OCI-LY1 (cell line): ENCODE results near the gene HHIPL1.
"Not testable (repeated sequence)": the region's sequence is repeated elsewhere in the genome, so short reads cannot be mapped to it uniquely, and the experiment has no call there.

Experiments
- H2AFZ ChIP-seq: fragments of 200-600 bp; sonication (generic), shearing (Covaris generic); 2 replicates; pipeline ENCODE4 v1.6.0; 2014; ENCODE audit warnings: antibody characterized with exemption, mild to moderate bottlenecking, low read length
- H3F3A ChIP-seq: fragments of 200-600 bp; sonication (generic), shearing (Covaris generic); 2 replicates; pipeline ENCODE4 v1.6.0; 2014; ENCODE audit warnings: mild to moderate bottlenecking, antibody characterized with exemption, low read length, moderate library complexity; ENCODE audit not compliant: insufficient read depth
- H3K27ac ChIP-seq: fragments of 200-600 bp; sonication (generic); 2 replicates; pipeline ENCODE4 v1.5.1; 2014; ENCODE audit warnings: low read length, mixed run types, mild to moderate bottlenecking, low read depth; ENCODE audit not compliant: poor library complexity, severe bottlenecking
- H3K27me3 ChIP-seq: fragments of 200-600 bp; sonication (generic); 2 replicates; pipeline ENCODE4 v1.6.0; 2014; ENCODE audit warnings: antibody characterized with exemption, mild to moderate bottlenecking, low read length, moderate library complexity; ENCODE audit not compliant: insufficient read depth
- H3K36me3 ChIP-seq: fragments of 200-600 bp; sonication (generic); 2 replicates; pipeline ENCODE4 v1.6.1; 2014; ENCODE audit warnings: mild to moderate bottlenecking, antibody characterized with exemption, low read length, moderate library complexity, mixed read lengths; ENCODE audit not compliant: insufficient read depth
- H3K4me1 ChIP-seq: fragments of 200-600 bp; sonication (generic); 2 replicates; pipeline ENCODE4 v1.5.1; 2014; ENCODE audit warnings: mild to moderate bottlenecking, low read length, moderate library complexity; ENCODE audit not compliant: insufficient read depth, severe bottlenecking
- H3K4me2 ChIP-seq: fragments of 200-600 bp; sonication (generic), shearing (Covaris generic); 2 replicates; pipeline ENCODE4 v1.6.1; 2014; ENCODE audit warnings: low read length
- H3K4me3 ChIP-seq: fragments of 200-600 bp; sonication (generic); 2 replicates; pipeline ENCODE4 v1.5.1; 2014; ENCODE audit warnings: low read length, low read depth, mild to moderate bottlenecking, mixed read lengths; ENCODE audit not compliant: poor library complexity, severe bottlenecking
- H3K79me2 ChIP-seq: fragments of 200-600 bp; shearing (Covaris generic); 2 replicates; pipeline ENCODE4 v1.6.1; 2016; ENCODE audit warnings: mixed run types, low read length, mixed read lengths; ENCODE audit not compliant: insufficient read depth
- H3K9ac ChIP-seq: fragments of 200-600 bp; sonication (generic), shearing (Covaris generic); 2 replicates; pipeline ENCODE4 v1.6.1; 2014; ENCODE audit warnings: mild to moderate bottlenecking, low read length, mixed read lengths
- H3K9me2 ChIP-seq: fragments of 200-600 bp; sonication (generic), shearing (Covaris generic); 2 replicates; pipeline ENCODE4 v1.6.1; 2014; ENCODE audit warnings: low read depth, mild to moderate bottlenecking, low read length, mixed read lengths
- H3K9me3 ChIP-seq: fragments of 200-600 bp; shearing (Covaris generic); 2 replicates; pipeline ENCODE4 v1.6.1; 2014; ENCODE audit warnings: low read length, mixed read lengths
- H4K20me1 ChIP-seq: fragments of 200-600 bp; sonication (generic), shearing (Covaris generic); 2 replicates; pipeline ENCODE4 v1.6.0; 2016; ENCODE audit warnings: mild to moderate bottlenecking, low read length; ENCODE audit not compliant: insufficient read depth
- EZH2 ChIP-seq: fragments of 200-600 bp; sonication (generic), shearing (Covaris generic); IDR thresholded peaks from 2 replicates; pipeline ENCODE4 v1.8.0; 2017; ENCODE audit warnings: borderline replicate concordance, mixed run types, mild to moderate bottlenecking, antibody characterized with exemption, low read length, moderate library complexity, mixed read lengths
- TF ChIP-seq, protein P1 (sequence below): fragments of 200-600 bp; sonication (generic), shearing (Covaris generic); IDR thresholded peaks from 2 replicates; pipeline ENCODE4 v1.5.1; 2017; ENCODE audit warnings: mild to moderate bottlenecking, antibody characterized with exemption, low read length, moderate library complexity, mixed read lengths

The HHIPL1 gene

DNA sequence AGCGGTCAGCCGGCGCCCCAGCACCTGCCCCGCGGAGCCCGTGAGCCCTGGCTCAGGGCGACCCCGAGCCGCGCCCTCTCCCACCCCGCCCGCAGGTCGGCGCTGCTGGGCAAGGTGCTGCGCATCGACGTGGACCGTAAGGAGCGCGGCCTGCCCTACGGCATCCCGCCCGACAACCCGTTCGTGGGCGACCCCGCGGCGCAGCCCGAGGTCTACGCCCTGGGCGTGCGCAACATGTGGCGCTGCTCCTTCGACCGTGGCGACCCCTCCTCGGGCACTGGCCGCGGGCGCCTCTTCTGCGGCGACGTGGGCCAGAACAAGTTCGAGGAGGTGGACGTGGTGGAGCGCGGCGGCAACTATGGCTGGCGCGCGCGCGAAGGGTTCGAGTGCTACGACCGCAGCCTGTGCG, 14.4 kb downstream of the HHIPL1 start:
- no peaks in the 10 kb centered on the region for H3K9me3 ChIP-seq
- H3K4me1 ChIP-seq: no peaks in the 10 kb centered on the region
- no peaks in the 10 kb centered on the region for H4K20me1 ChIP-seq

GRCh38 chr14:99660006-99660566, 15.2 kb downstream of the HHIPL1 start:
- Histone ChIP-seq H3K9me2 (no peaks in the 10 kb centered on the region), H3F3A (no peaks in the 10 kb centered on the region), H3K27ac (no peak overlapping the region), H4K20me1 (no peaks in the 10 kb centered on the region), H3K4me3 (no peak overlapping the region), H3K9me3 (no peaks in the 10 kb centered on the region), H3K36me3 (no peaks in the 10 kb centered on the region), H3K4me1 (no peaks in the 10 kb centered on the region), H3K27me3 (no peaks in the 10 kb centered on the region), H3K9ac (no peak overlapping the region), H3K79me2 (no peaks in the 10 kb centered on the region), H2AFZ (no peak overlapping the region), H3K4me2 (no peak overlapping the region)
- TF ChIP-seq, protein P1, sequence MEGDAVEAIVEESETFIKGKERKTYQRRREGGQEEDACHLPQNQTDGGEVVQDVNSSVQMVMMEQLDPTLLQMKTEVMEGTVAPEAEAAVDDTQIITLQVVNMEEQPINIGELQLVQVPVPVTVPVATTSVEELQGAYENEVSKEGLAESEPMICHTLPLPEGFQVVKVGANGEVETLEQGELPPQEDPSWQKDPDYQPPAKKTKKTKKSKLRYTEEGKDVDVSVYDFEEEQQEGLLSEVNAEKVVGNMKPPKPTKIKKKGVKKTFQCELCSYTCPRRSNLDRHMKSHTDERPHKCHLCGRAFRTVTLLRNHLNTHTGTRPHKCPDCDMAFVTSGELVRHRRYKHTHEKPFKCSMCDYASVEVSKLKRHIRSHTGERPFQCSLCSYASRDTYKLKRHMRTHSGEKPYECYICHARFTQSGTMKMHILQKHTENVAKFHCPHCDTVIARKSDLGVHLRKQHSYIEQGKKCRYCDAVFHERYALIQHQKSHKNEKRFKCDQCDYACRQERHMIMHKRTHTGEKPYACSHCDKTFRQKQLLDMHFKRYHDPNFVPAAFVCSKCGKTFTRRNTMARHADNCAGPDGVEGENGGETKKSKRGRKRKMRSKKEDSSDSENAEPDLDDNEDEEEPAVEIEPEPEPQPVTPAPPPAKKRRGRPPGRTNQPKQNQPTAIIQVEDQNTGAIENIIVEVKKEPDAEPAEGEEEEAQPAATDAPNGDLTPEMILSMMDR: no peak
- TF ChIP-seq EZH2: no peak

More for the DNA sequence above, 14.4 kb downstream of the HHIPL1 start:
- TF ChIP-seq EZH2: no peak
- TF ChIP-seq, protein P1: no peak
- Histone ChIP-seq H3K4me3 (no peak overlapping the region), H3K27me3 (no peaks in the 10 kb centered on the region), H3K9me2 (no peaks in the 10 kb centered on the region), H3F3A (no peaks in the 10 kb centered on the region), H3K9ac (no peak overlapping the region), H2AFZ (no peak overlapping the region), H3K27ac (no peak overlapping the region), H3K79me2 (no peaks in the 10 kb centered on the region), H3K36me3 (no peaks in the 10 kb centered on the region), H3K4me2 (no peak overlapping the region)

GRCh38 chr14:99660794-99661193, 15.9 kb downstream of the HHIPL1 start:
- no peaks in the 10 kb centered on the region for H3K9me3 ChIP-seq
- H3K36me3 ChIP-seq: no peaks in the 10 kb centered on the region
- H3K4me3 ChIP-seq: no peak overlapping the region
- H4K20me1 ChIP-seq: no peaks in the 10 kb centered on the region
- H3K27ac ChIP-seq: no peak overlapping the region
- no peak overlapping the region for H3K4me2 ChIP-seq
- H2AFZ ChIP-seq: no peak overlapping the region
- no peaks in the 10 kb centered on the region for H3K9me2 ChIP-seq
- no peak overlapping the region for H3K9ac ChIP-seq
- no peak for TF ChIP-seq EZH2
- TF ChIP-seq, protein P1: no peak
- no peaks in the 10 kb centered on the region for H3F3A ChIP-seq
- no peaks in the 10 kb centered on the region for H3K79me2 ChIP-seq
- no peaks in the 10 kb centered on the region for H3K27me3 ChIP-seq
- no peaks in the 10 kb centered on the region for H3K4me1 ChIP-seq

- not testable (repeated sequence) for H3K4me3 ChIP-seq, H4K20me1 ChIP-seq, H3K9me2 ChIP-seq, H3K36me3 ChIP-seq, H3K79me2 ChIP-seq, H3K9me3 ChIP-seq, H3K27ac ChIP-seq, H3F3A ChIP-seq, H3K4me1 ChIP-seq, H3K27me3 ChIP-seq, H2AFZ ChIP-seq, H3K9ac ChIP-seq, H3K4me2 ChIP-seq
These were observed 16.3 kb downstream of the HHIPL1 start for GRCh38 chr14:99661206-99661605.
